GM19397 (cell line): Measurements from ENCODE around the gene ICE2.
A peak's percentile ranks its signal among the peaks of the same experiment; 100 is the strongest.

Experiments used
- ATAC-seq: cut with Tn5 transposase; IDR thresholded peaks from one replicate; pipeline ENCODE4 v1.9.1; 2021; ENCODE audit warnings: mild to moderate bottlenecking, moderate library complexity; ENCODE audit not compliant: unreplicated experiment

ICE2 gene

DNA sequence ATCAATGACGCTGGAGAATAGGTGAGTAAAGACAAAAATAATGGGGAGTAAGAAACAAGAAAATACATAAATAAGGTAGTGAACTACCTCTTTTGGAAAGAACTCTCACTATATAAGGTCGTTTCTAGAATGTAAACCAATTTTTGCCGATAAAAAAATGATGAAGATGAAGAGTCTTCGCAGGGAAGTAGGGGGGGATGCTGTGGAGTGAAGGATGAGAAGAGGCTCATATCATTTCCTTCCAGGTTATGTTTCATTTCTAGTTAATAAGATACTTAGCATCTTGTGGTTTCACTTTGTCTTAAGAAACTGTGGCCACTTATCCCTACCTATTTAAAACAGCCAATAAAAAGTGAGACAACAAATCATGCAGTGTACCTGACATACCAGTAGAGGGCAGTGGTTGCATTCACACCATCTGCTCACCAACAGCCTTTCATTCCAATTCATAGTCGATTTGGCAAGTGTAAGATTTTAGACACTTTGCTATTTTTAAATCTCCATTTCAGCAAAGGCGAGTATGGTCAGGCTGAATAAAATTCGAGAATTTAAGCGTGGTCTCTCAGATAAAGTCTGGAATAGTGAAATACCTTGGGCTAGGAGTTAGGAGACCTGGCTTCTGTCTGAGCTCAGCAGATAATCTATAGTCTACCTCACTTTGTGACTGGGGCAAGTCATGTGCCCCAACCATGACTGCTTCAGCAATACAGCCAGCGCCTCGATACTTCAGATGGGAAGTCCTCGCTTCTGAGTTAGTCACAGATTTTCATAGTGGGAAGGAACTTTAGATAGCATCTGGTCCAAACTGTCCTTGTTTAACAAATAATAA lies 28.9 kb upstream of the ICE2 start:
- ATAC-seq, result peak; percentile 90

DNA sequence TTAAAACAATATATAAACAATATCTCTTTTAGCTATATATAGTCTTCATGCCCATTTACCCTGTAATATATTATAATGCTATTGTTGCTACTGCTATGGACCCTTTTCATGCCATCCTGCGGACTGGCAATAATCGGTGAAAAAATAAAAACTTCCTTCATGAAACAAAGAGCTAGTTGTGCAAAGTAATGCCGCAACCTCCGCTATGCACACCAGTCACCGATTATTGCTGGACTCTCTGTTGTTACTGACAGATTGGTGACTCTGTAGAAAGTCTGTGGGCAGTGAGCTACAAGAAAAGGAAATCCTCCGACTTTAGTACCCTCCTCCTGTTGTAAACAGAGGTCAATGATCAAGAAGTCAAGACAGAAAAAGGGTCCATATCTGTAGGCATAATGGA lies 17.9 kb upstream of the ICE2 start:
- ATAC-seq, result no peak

DNA sequence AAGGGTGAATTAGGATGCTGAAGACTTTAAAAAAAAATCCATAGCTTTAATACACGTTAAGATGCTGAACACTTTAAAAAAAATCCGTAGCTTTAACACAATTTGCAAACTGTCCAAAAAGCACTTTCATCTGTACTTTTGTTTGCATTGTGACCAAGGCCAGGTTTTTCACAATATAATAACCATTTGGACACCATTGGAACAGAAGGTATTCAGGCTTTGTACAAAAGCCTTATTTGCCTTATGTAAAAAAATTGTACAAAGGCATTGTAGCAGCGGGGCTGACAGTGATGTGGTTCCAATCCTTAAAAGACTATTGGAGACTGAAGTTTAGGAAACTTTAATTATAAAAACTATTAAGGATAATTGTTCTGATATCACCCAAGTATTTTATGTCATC lies 15.2 kb upstream of the ICE2 start:
- no peak for ATAC-seq

DNA sequence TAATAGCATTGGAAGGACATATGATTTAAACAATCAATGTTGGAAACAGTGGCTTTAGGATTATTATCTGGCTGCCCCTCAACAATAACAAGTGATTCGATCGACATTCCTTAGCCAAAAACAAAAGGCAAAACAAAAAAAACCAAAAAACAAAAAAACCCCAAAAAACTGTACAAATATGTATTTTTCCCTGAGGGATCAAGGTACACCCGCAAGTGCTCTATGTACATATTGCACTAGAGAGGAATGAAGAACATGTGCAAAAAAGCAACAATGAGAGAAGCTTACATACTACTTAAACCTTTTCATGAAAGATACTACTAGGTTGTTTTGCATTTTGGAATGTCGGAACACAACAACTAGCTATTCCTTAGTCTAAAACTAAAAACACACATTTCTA lies 14.2 kb upstream of the ICE2 start:
- ATAC-seq, result no peak

DNA sequence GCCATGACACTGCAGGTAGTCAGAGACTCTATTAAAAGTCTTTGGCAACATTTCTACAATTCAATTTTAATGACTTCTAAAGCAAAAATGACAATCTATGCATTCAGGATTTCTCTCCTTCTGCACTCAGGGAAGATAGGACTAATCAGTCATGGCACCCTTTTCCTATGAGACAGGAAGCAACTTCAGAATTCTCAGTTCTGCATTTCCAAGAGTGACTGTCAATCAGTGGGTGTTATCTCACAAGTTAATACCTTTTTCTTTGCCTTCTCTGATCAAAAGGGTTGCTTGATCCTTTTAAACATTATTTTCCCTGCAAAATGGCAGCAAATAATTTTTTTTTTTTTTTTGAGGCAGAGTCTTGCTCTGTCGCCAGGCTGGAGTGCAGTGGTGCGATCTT lies 7.8 kb upstream of the ICE2 start:
- ATAC-seq, result no peak

DNA sequence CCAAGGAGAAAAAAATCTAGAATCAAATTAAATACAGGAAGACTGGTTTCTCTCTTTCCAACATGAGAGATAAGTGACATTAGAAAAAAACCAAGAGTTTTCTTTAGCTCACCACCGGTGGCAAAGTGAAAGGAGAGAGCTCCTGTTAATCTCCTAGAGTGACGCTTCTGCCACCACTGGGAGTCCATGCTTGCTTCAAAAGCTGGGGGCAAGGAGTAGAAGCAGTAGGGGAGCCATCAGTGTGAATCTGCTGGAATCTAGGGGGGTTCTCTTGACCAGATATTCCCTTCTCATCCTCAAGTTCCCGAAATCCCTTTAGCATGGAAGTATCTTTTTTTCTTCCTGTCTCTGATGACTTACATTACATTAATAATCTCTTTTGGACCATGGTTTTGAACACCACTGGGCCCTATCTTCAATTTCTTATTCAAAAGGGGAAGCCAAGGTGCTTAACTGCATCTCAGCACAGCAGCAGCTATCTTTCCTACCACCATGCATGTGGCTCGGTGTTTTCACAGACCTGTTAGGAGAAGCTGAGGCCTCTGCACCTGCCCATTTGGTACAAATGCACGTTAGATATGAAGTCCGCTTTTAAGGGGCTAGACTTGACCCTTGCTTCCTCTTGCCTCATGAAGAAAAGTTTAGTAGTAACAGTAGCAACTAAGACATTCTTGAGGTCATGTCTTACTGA lies 6.6 kb upstream of the ICE2 start:
- no peak for ATAC-seq

DNA sequence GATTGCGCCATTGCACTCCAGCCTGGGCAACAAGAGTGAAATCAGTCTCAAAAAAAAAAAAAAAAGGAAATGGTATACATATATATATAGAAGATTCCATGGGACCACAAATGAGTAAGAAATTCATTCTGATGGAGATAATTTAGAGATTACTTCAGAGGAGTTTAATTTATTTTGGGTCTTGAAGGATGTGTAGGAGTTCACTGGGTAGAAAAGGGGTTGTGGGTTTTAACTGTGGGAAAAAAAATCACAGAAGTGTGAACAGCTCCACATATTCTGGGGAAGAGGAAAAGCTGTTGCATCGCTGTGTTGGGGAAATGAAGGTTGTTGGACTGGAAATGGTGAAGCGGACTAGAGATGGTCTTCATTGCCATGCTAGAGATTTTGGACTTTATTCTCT lies 4.1 kb upstream of the ICE2 start:
- ATAC-seq, result no peak

DNA sequence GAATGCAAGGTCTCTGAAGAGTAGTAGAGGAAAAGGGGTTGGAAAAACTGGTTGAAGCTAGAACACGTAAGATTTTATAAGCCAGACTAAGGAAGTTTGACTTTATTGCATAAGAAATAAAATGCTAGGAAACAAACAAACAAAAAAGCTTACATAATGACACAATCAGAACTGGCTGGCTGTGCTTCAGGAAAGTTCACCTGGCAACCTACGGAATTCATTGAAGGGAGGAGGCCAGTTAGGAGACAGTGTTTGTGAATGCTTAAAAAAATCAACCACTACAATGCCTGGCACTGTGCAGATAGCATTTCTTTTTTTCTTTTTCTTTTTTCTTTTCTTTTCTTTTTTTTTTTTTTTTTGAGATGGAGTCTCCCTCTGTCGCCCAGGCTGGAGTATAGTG lies 1.9 kb upstream of the ICE2 start:
- no peak for ATAC-seq

DNA sequence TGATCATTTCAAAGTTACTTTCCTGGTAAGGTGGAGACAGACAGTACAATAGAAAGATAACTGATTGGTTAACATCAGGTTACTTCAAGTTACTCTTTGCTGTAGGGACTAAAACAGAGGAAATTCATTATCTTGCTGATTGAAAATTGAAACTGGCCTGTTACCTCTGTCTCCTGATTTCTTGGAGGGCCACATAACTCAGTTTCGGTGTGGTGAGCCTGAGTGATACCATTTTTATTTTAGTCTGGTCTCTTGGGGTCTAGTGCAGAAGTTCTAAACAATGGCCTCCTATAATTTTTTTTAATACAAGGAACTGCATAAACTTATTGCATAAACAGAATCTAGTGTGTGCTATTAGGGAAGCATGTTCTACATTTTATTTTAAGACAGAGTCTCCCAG lies 1.2 kb upstream of the ICE2 start:
- ATAC-seq, result no peak

DNA sequence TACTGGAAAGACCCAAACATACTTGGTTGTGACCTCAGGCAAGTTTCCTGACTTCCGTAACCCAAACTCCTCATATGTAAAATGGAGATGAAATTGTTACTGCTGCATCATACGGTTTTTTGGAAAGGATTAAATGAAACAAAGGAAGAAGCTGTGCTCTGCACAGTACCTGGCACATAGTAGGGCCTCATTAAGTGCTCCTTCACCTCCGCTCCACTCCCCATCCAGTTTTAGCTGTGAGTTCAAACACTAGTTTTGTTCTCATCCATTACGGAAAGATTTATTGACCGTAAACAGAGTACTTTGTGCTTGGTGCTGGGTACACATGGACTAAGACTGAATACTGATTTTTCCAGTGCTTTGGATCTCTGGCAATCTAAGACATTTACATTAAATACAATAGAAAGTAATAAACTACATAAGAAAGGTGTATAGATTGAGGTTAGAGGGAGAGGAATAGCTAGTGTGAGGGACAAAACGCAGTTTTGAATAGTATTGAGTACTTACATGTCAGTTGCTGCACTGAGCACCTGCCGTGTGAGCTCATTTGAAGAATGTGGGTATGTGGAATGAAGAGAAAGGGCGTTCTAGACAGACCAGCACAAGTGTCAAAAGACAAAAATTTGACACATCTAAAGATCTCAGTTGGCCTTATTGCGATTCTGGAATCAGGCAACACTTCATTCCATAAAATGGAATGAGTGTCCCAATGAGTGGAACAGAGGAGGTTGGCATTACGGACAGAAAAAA lies 594 bp upstream of the ICE2 start:
- no peak for ATAC-seq

DNA sequence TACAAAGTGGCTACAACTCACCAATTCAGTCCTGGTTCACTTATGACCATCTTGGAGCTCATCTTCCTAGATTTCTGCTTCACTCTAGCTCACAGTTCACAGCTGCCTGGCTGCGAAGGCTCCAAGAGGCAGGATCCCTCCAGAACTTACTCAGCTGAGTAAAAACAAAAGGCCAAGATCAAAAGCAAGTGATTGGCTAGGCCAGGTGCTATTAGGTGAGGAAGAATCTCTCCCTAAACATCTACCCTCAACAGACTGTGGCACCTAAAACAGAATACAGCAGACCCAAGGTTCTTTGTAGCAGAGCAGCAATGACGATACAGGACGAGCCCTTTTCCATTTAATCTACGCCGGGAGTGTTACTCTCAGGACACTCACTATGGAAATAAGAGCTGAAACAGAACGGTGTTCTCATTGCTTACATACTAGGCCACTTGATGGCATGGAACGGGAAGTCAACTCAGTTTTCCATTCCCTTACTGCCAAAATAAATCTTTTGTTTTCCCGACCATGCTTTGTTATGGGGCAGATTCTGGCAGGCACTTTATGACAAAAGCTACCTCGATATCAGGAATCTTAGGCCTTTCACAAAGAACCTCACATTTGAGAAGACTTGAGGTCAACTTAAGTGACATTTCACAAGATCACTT lies 901 bp downstream of the ICE2 start:
- ATAC-seq, result no peak

DNA sequence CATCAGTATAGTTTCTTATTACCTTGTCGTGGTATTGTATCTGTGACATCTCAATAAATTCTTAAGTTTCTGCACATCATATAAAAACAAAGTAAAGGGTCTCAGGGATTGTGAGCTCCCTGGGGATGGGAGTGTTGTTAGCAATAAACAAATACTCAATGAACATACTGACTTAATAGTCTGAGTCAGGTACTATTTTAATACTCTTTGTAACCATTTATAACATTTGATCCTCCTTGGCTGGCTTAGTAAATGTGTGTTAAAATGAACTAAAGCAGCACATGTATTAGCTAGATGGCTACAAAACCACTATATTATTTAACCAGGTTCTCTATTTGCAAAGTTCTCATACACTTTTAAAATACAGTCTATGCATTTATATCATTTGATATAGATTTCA lies 1.8 kb downstream of the ICE2 start:
- no peak for ATAC-seq

DNA sequence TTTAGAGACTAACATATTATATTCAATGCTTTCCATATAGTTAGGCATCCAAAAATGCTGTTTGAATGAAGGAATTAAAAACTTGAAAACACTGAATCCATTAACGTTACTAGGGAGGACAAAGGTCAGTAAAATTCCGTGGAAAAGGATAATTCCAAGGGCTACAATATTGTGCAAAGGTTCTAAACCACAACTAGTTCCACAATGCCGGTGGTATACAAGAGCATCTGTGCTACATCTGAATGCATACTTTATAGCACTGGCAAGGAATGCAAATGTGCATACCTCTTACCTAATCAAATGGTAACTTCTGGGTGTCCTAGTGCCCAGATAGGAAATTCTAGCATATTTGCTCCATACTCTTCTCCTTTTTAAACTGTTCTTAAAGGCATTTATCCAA lies 2.2 kb downstream of the ICE2 start:
- ATAC-seq, result no peak

DNA sequence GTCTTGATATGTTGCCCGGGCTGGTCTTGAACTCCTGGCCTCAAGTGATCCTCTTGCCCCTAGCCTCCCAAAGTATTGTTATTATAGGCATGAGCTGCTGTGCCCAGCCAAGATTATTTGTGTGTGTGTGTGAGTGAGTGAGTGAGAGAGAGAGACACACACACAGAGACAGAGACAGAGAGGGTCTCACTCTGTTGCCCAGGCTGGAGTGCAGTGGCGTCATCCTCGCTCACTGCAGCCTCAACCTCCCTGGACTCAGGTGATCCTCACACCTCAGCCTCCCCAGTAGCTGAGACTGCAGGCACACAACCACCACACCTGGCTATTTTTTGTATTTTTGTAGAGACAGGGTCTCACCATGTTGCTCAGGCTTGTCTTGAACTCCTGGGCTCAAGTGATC lies 5.8 kb downstream of the ICE2 start:
- no peak for ATAC-seq

DNA sequence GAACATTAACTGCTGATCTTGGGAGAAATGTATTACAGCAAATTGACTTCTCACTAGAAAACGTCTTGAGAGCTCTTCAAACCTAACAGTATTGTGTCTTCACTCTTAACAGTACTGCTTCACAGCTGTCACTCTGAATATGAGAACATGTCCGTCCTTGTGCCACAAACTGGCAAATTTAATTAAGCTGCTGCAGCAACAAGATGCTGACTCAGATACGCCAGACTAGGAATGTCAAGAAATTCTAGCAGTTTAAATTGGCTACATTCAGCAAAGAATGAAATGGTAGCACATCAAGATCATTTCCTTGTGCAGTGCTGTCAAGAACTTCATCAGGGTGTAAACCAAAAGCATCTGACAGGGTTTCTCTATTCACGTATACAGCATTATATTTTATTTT lies 7.6 kb downstream of the ICE2 start:
- no peak for ATAC-seq

DNA sequence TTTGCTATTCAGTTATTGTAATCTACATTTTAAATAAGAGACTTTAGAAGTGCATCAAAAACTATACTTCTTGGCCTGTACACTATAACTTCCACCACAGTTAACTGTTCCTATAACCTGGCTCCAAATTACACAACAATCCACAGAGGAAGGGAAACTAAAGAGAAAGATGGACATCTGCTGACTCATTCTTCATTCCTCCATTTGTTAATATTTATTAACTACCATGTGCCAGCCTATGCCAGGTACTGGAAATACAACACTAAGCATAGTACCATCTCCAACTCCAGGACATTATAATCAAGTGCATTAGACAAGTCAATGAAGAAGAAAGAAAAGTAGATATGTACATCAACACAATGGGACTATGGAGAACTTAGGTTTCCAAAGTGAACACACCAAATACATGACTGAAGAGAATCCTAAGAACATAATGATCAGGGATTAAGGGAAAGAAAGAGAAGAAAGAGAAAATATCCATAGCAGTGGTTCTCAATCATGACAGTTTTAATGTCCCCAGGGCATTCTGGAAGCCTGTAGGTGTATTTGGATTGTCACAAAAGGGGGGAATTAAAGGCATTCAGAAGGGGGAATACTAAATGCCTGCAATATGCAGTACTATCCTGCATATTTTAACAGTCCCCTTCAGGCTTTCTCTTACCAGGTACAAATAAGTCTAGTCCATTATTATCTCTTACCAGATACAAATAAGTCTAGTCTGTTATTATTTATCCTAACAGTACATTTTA lies 8.9 kb downstream of the ICE2 start:
- no peak for ATAC-seq

DNA sequence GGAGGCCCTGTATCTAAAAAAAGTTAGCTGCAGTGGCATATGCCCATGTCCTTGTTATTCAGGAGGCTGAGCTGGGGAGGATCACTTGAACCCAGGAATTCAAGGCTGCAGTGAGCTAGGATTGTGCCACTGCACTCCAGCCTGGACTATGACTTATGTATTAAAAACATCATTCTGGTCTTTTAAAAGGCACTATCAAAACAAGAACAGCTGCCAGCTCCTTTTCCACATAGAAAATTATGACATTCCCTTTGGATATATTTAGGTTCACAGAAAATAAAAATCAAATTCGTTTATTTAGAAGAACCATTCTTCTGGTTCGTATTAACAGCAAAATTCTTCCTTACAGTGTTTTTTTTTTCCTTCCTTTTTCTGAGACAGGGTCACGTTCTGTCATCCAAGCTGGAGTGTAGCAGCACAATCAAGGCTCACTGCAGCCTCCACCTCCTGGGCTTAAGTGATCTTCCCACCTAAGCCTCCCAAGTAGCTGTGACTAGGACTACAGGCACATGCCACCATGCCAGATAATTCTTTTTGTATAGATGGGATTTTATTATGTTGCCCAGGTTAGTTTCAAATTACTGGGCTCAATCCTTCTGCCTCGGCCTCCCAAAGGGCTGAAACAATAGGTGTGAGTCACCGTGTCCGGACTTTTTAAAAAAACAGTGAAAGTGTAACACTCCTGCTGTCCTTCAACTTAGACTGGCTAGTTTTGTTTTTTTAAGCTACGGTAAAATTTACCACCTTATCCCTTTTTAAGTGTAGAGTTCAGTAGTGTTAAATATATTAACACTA lies 13.9 kb downstream of the ICE2 start:
- ATAC-seq, result no peak

DNA sequence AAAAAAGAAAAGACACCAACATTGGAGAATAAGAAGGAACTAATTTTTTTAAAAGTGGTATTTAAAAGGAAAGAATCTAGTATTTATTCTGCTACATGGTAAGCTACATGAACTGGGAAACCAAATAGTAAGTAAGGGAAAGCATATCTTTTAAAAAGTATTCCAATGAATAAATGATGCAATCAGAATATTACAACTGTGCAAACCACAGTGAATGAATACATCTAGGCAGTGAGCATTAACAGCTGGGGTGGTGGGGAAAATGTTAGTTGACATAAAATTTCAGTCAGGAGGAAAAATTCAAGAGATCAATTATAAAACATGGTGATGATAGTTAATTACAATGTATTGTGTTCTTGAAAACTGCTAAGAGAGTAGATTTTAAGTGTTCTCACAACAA lies 16.9 kb downstream of the ICE2 start:
- no peak for ATAC-seq

DNA sequence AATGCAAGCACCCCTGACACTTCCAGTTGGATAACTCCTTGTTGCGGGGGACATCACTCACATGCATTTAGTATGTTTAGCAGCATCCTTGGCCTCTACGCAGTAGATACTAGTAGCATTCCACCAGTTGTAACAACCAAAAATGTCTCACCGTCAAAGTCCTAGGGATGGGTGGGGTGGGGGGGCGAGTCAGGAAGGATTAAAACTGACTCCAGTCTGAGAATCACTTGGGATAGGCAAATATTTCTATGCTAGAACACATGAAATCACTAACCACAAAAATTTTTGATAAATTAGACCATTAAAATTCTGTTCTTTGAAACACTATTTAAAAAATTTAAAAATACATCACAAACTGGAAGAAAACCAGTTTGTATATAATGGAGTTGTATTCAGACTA lies 18.0 kb downstream of the ICE2 start:
- ATAC-seq, result no peak

DNA sequence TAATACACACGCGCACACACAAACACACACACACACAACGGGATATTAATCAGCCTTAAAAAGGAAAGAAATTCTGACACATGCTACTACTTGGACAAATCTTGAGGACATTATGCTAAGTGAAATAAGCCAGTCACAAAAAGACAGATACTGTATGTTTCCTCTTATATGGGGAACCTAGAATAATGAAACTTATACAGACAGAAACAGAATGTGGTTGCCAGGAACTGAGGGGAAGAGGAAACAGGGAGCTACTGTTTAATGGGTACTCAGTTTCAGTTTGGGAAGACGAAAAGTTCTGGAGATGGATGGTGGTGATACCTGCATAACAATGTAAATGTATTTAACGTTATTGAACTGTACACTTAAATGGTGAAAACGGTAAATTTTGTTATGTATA lies 20.2 kb downstream of the ICE2 start:
- ATAC-seq, result no peak
